H9 (cell line): ENCODE measurements around the gene SLC23A2. TPM values are rescaled to one million over a fixed set of nuclear protein-coding genes. Genes with fewer than 3 reads are reported as not detected.

Experiments used
- DNase-seq: peaks from one replicate; pipeline ENCODE4 v3.0.0-alpha.2; 2017
- H2AFZ ChIP-seq: one replicate; pipeline ENCODE4 v1.6.1; 2013; ENCODE audit warnings: mild to moderate bottlenecking, low read length, control low read depth, moderate library complexity
- H2AK5ac ChIP-seq: 2 replicates; pipeline ENCODE4 v1.6.1; 2013; ENCODE audit warnings: low read length, control low read depth, mixed read lengths; ENCODE audit not compliant: insufficient read length
- H2BK120ac ChIP-seq: one replicate; pipeline ENCODE4 v1.6.1; 2013; ENCODE audit warnings: low read depth, mild to moderate bottlenecking, low read length, control low read depth, inconsistent platforms; ENCODE audit not compliant: poor library complexity, severe bottlenecking
- H2BK12ac ChIP-seq: 2 replicates; pipeline ENCODE4 v1.6.1; 2013; ENCODE audit warnings: low read length, control low read depth, mixed read lengths, low read depth; ENCODE audit not compliant: insufficient read length
- H2BK15ac ChIP-seq: 2 replicates; pipeline ENCODE4 v1.6.1; 2013; ENCODE audit warnings: low read depth, low read length, control low read depth
- H2BK20ac ChIP-seq: one replicate; pipeline ENCODE4 v1.6.1; 2013; ENCODE audit warnings: low read depth, mild to moderate bottlenecking, low read length, control low read depth, inconsistent platforms; ENCODE audit not compliant: poor library complexity, severe bottlenecking
- H2BK5ac ChIP-seq: 2 replicates; pipeline ENCODE4 v1.6.1; 2013; ENCODE audit warnings: low read length, control low read depth, mixed read lengths; ENCODE audit not compliant: insufficient read length
- H3K14ac ChIP-seq: 2 replicates; pipeline ENCODE4 v1.6.1; 2013; ENCODE audit warnings: low read length, control low read depth; ENCODE audit not compliant: insufficient read depth
- H3K18ac ChIP-seq: 2 replicates; pipeline ENCODE4 v1.6.1; 2013; ENCODE audit warnings: low read depth, mild to moderate bottlenecking, mixed read lengths, low read length, control low read depth; ENCODE audit not compliant: insufficient read length
- H3K23ac ChIP-seq: 2 replicates; pipeline ENCODE4 v1.6.1; 2013; ENCODE audit warnings: low read length, control low read depth, mixed read lengths, low read depth; ENCODE audit not compliant: insufficient read length
- H3K23me2 ChIP-seq: 2 replicates; pipeline ENCODE4 v1.6.1; 2013; ENCODE audit warnings: low read depth, mild to moderate bottlenecking, mixed read lengths, low read length, control low read depth; ENCODE audit not compliant: insufficient read length, poor library complexity, severe bottlenecking
- H3K27ac ChIP-seq: 2 replicates; pipeline ENCODE4 v1.5.1; 2013; ENCODE audit warnings: low read length, control low read depth, mixed read lengths, low read depth; ENCODE audit not compliant: insufficient read length
- H3K27me3 ChIP-seq: 2 replicates; pipeline ENCODE4 v1.6.1; 2013; ENCODE audit warnings: low read length, control low read depth, inconsistent platforms; ENCODE audit not compliant: insufficient read depth
- H3K4ac ChIP-seq: 2 replicates; pipeline ENCODE4 v1.6.1; 2013; ENCODE audit warnings: low read depth, mild to moderate bottlenecking, control low read depth, inconsistent platforms, low read length, moderate library complexity
- H3K4me1 ChIP-seq: 2 replicates; pipeline ENCODE4 v1.6.1; 2013; ENCODE audit warnings: low read length, control low read depth, inconsistent platforms; ENCODE audit not compliant: insufficient read depth
- H3K4me2 ChIP-seq: 2 replicates; pipeline ENCODE4 v1.6.1; 2013; ENCODE audit warnings: low read length, control low read depth, mixed read lengths; ENCODE audit not compliant: insufficient read length, insufficient read depth
- H3K56ac ChIP-seq: 2 replicates; pipeline ENCODE4 v1.6.1; 2013; ENCODE audit warnings: low read depth, mild to moderate bottlenecking, mixed read lengths, low read length, control low read depth; ENCODE audit not compliant: insufficient read length
- H3K79me1 ChIP-seq: 2 replicates; pipeline ENCODE4 v1.6.1; 2013; ENCODE audit warnings: low read depth, mild to moderate bottlenecking, moderate library complexity, low read length, control low read depth, inconsistent platforms; ENCODE audit not compliant: insufficient read depth, poor library complexity, severe bottlenecking
- H3K79me2 ChIP-seq: 2 replicates; pipeline ENCODE4 v1.6.1; 2013; ENCODE audit warnings: low read length, control low read depth, inconsistent platforms; ENCODE audit not compliant: insufficient read depth
- H3K9ac ChIP-seq: 2 replicates; pipeline ENCODE4 v1.6.1; 2013; ENCODE audit warnings: low read length, control low read depth, mixed read lengths; ENCODE audit not compliant: insufficient read length; ENCODE audit errors: extremely low read depth
- H3K9me3 ChIP-seq: one replicate; pipeline ENCODE4 v1.6.1; 2013; ENCODE audit warnings: low read depth, low read length, inconsistent platforms; ENCODE audit not compliant: control insufficient read depth
- H3T11ph ChIP-seq: one replicate; pipeline ENCODE4 v1.6.1; 2013; ENCODE audit warnings: mild to moderate bottlenecking, low read length, control low read depth, inconsistent platforms
- H4K20me1 ChIP-seq: one replicate; pipeline ENCODE4 v1.6.1; 2013; ENCODE audit not compliant: control insufficient read depth, insufficient read length, insufficient read depth
- H4K5ac ChIP-seq: 2 replicates; pipeline ENCODE4 v1.6.1; 2013; ENCODE audit warnings: low read depth, mild to moderate bottlenecking, mixed read lengths, low read length, control low read depth; ENCODE audit not compliant: insufficient read length
- H4K8ac ChIP-seq: replicated peaks from 2 replicates; pipeline ENCODE4 v1.6.1; 2013; ENCODE audit warnings: low read length, control low read depth, mixed read lengths, low read depth; ENCODE audit not compliant: insufficient read length
- H4K91ac ChIP-seq: 2 replicates; pipeline ENCODE4 v1.6.1; 2013; ENCODE audit warnings: low read depth, mild to moderate bottlenecking, moderate library complexity, mixed read lengths, low read length, control low read depth; ENCODE audit not compliant: insufficient read length
- H3K27ac Mint-ChIP-seq, 3 experiments: 2 replicates in 2 of 3; 3 replicates in 1 of 3; pipeline ENCODE4 v1.8.0; 2020 to 2021; ENCODE audit warnings: mixed read lengths in 3 of 3, mild to moderate bottlenecking in 1 of 3, moderate library complexity in 1 of 3
- H3K27me3 Mint-ChIP-seq: 2 replicates; pipeline ENCODE4 v1.8.0; 2021; ENCODE audit warnings: low read depth, mild to moderate bottlenecking, moderate library complexity, mixed read lengths
- H3K36me3 Mint-ChIP-seq, 3 experiments: 2 replicates in 2 of 3; 3 replicates in 1 of 3; pipeline ENCODE4 v1.8.0; 2020 to 2021; ENCODE audit warnings: low read depth in 3 of 3, mixed read lengths in 3 of 3; ENCODE audit not compliant: insufficient read depth in 1 of 3
- H3K4me1 Mint-ChIP-seq, 2 experiments: 2 replicates each; pipeline ENCODE4 v1.8.0; 2020; ENCODE audit warnings: mixed read lengths in 2 of 2
- H3K4me3 Mint-ChIP-seq, 2 experiments: 2 replicates in 1 of 2; 3 replicates in 1 of 2; pipeline ENCODE4 v1.8.0; 2020 to 2021; ENCODE audit warnings: mild to moderate bottlenecking in 2 of 2, mixed read lengths in 2 of 2, moderate library complexity in 1 of 2
- H3K9me3 Mint-ChIP-seq, 2 experiments: 2 replicates in 1 of 2; 3 replicates in 1 of 2; pipeline ENCODE4 v1.8.0; 2020; ENCODE audit warnings: mild to moderate bottlenecking in 2 of 2, mixed read lengths in 2 of 2, moderate library complexity in 1 of 2
- CTCF ChIP-seq: fragments of 200-600 bp; sonication (generic); conservative IDR thresholded peaks from 3 replicates; pipeline ENCODE4 v1.8.0; 2021; ENCODE audit warnings: antibody characterized with exemption, mild to moderate bottlenecking
- WGBS: extraction: QIAGEN DNeasy Blood & Tissue Kit; methylation state at CpG from one replicate; pipeline ENCODE4 v1.1.7; 2013; ENCODE audit warnings: missing lambda C conversion rate, low lambda C conversion rate, mixed read lengths; ENCODE audit not compliant: insufficient read length; ENCODE audit errors: extremely low coverage; 5-methylcytosine and 5-hydroxymethylcytosine counted together
- total RNA-seq: library from RNA; stranded (reverse); gene quantifications from 2 replicates; pipeline ENCODE4 v1.2.1, GENCODE V29; 2021

SLC23A2 gene
- total RNA-seq, 1 experiment from 2014 or later, result 16.5 TPM

- H3K79me2 ChIP-seq, result no peaks in the 10 kb centered on the region
- H3K9me3 ChIP-seq, result no peaks in the 10 kb centered on the region
- no peak overlapping the region for H3K18ac ChIP-seq
- DNase-seq, result no peak
- no peak overlapping the region for H3K27ac ChIP-seq
- Mint-ChIP-seq H3K4me3 (no peak overlapping the region), H3K27ac (no peak overlapping the region), H3K36me3 (peaks cover 12 to 21% (median 15%) of the 10 kb centered on the region in 3 experiments; a peak in 6 of 7 replicates), H3K27me3 (no peaks in the 10 kb centered on the region; the same call in 1 of the 2 replicates), H3K9me3 (no peaks in the 10 kb centered on the region), H3K4me1 (no peaks in the 10 kb centered on the region)
- H3T11ph ChIP-seq, result no peak overlapping the region
- WGBS, result no CpG with 5 or more reads among the region's 15 CpGs
- H3K79me1 ChIP-seq, result no peaks in the 10 kb centered on the region
- no peak overlapping the region for H3K23ac ChIP-seq
- no peaks in the 10 kb centered on the region for H3K23me2 ChIP-seq
- H3K27me3 ChIP-seq, result no peaks in the 10 kb centered on the region
- no peak overlapping the region for H2BK12ac ChIP-seq
- H2BK120ac ChIP-seq, result no peak overlapping the region
- no peak overlapping the region for H4K8ac ChIP-seq
- no peak overlapping the region for H2BK15ac ChIP-seq
- no peak overlapping the region for H2AFZ ChIP-seq
- no peaks in the 10 kb centered on the region for H3K4me1 ChIP-seq
- no peak overlapping the region for H2BK20ac ChIP-seq
- TF ChIP-seq CTCF, result no peak
- no peak overlapping the region for H4K5ac ChIP-seq
- H3K9ac ChIP-seq, result no peak overlapping the region
- no peak overlapping the region for H3K56ac ChIP-seq
- H3K4ac ChIP-seq, result no peak overlapping the region
- no peak overlapping the region for H4K91ac ChIP-seq
- no peak overlapping the region for H2BK5ac ChIP-seq
- H4K20me1 ChIP-seq, result no peaks in the 10 kb centered on the region
- no peak overlapping the region for H3K4me2 ChIP-seq
- H2AK5ac ChIP-seq, result no peak overlapping the region
- H3K14ac ChIP-seq, result no peak overlapping the region
Observed at GRCh38 chr20:4853004-4853403, 148.3 kb downstream of the SLC23A2 start.
